HG03354 (cell line): ENCODE measurements around the gene PAPSS1.
"Not testable (repeated sequence)": the region's sequence is repeated elsewhere in the genome, so short reads cannot be mapped to it uniquely, and the experiment has no call there.

Experiments used
- ATAC-seq: cut with Tn5 transposase; IDR thresholded peaks from one replicate; pipeline ENCODE4 v1.9.1; 2021; ENCODE audit warnings: mild to moderate bottlenecking; ENCODE audit not compliant: unreplicated experiment, poor library complexity, severe bottlenecking

Gene PAPSS1

GRCh38 chr4:107693132-107693531, 26.9 kb downstream of the PAPSS1 start:
- ATAC-seq: no peak

DNA sequence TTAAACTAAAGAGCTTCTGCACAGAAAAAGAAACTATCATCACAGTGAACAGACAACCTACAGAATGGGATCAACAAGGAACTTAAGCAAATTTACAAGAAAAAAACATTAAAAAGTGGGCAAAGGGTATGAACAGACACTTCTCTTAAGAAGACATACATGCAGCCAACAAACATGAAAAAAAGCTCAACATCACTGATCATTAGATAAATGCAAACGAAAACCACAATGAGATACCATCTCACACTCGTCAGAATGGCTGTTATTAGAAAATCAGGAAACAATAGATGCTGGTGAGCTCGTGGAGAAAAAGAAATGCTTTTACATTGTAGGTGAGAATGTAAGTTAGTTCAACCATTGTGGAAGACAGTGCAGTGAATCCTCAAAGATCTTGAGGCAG, 27.8 kb downstream of the PAPSS1 start:
- ATAC-seq: no peak

GRCh38 chr4:107691378-107691777, 28.7 kb downstream of the PAPSS1 start:
- ATAC-seq: no peak

DNA sequence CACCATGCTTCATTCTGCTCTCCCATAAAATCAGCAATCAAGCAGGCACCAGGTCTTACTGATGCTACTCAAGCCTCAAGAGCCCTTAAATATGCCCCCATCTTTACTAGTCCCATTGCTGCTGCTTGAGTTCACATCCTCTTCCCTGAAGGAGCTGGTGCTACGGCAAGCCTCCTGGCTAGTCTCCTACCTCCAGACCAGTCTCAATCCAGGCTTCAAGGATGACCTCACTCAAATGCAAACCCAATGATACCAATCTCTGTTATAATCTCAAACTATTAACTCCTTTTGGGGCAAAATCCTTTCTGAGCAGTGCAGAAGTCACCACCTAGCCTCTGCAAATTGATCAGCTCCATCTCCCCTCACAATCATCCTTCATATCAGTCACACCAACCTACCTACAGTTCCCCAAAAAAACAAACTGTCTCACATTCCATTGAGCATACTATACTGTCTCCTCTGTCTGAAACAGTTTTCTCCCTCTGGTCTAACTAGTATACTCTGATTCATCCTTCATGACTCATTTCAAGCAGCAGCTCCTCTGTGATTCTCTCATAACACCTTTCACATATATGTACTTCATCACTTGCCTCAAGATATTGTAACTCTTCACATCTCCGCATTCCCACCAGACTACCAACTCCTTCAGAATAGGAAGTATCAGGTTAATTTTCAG, 30.0 kb downstream of the PAPSS1 start:
- no peak for ATAC-seq

- no peak for ATAC-seq
Measured at GRCh38 chr4:107688421-107688820, 31.6 kb downstream of the PAPSS1 start.

DNA sequence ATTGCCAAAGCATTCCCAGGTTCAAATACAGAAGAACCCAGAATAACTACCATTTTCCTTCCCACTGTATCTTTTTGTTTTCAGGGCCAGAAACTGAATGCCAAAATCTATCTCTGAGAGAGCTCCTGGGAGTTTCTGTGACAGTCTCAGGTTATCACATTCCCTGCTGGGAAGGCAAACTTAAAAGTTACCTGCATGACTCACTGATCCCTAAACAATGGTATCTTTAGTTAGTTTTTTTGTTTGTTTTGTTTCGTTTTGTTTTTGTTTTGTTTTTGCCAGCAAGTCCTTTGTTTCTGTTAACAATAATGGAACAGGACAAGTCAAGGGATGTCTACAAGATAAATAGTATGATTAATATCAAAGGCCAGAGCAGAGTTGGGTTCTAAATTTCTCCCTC, 34.3 kb downstream of the PAPSS1 start:
- ATAC-seq: no peak

GRCh38 chr4:107683873-107684272, 36.2 kb downstream of the PAPSS1 start:
- ATAC-seq: no peak

DNA sequence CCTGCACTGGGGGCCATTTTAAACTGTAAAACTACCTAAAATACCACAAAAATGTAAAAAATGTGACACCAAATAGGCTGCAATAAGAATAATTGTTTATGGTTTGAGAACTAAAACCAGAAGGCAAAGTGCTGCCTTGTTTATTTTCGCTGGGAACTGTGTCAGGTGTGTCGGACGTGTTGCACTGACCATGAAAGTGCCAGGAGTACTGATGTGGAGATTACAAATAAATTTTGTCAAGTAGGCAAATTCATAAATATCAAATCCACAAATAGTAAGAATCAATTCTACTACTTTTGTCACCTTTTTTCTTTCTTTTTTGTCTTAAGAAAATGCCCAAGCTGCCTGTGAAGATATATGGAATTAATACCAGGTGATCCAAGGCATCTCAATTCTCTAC, 37.7 kb downstream of the PAPSS1 start:
- no peak for ATAC-seq

GRCh38 chr4:107669068-107669467, 51.0 kb downstream of the PAPSS1 start:
- ATAC-seq: no peak

GRCh38 chr4:107666134-107666533, 53.9 kb downstream of the PAPSS1 start:
- no peak for ATAC-seq

DNA sequence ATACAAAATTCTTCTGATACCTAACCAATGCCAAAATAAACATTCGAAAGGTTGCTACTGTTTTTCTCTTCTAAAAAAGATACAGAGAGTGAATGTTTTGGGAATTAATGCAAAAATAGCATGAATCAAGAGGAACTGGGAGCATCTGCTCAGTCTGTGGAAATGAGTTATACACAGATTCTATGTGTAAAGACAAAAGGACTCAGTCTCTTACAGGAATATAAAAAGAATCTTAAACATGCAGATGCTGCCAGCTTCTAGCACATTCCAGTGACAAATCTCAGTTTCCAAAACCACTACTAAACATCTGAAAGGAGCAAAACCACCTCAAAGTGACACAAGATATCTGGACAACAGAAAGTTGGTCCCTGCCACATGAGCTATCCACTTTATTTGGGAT, 55.0 kb downstream of the PAPSS1 start:
- ATAC-seq: no peak

GRCh38 chr4:107658400-107659336, 61.4 kb downstream of the PAPSS1 start:
- ATAC-seq: no peak

DNA sequence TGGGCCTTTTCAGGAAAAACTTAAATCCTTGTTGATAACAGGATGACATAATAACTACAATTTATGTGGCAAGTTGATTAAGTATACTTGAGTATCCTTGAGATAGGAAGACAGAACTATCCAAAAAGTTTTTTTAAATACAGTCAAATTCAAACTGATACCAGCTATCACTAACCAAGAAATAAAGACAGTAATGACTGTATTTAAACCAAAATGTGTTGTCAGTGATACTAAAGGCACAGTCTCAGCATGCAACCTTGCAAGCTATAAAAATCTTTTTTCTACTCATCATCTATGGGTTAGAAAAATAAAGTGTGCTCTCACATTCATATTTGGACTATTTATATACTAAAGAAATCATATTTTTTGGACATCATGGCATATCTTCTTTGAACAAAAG, 64.7 kb downstream of the PAPSS1 start:
- ATAC-seq: no peak

DNA sequence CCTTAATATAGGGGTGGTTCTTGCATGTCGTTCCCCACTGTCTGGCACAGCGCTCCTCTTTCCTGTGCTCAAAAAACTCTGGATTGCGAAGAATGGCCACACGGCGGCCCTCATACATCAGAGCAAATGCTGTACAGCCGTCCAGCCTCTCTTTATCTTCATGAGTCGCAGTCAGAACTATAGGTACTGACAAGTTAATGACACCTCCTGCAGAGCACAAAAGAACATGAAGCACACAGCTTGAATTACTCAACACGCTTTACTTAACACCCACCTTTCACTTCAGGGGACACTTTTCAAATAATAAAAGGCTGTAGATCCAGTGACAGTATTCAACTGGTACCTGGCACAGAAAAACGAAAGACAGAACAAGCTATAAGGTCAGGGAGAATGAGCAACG, 65.3 kb downstream of the PAPSS1 start:
- no peak for ATAC-seq

DNA sequence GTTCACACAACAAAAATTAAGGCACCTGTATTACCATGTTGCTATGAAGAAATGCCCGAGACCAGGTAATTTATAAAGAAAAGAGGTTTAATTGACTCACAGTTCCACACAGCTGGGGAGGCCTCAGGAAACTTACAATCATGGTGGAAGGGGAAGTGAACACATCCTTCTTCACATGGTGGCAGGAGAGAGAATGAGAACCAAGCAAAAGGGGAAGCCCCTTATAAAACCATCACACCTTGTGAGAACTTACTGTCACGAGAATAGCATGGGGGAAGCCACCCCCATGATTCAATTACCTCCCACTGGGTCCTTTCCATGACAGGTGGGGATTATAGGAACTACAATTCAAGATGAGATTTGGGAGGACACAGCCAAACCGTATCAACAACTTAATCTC, 68.6 kb downstream of the PAPSS1 start:
- not testable (repeated sequence) for ATAC-seq

- ATAC-seq: no peak
Measured at GRCh38 chr4:107650251-107650650, 69.8 kb downstream of the PAPSS1 start.

DNA sequence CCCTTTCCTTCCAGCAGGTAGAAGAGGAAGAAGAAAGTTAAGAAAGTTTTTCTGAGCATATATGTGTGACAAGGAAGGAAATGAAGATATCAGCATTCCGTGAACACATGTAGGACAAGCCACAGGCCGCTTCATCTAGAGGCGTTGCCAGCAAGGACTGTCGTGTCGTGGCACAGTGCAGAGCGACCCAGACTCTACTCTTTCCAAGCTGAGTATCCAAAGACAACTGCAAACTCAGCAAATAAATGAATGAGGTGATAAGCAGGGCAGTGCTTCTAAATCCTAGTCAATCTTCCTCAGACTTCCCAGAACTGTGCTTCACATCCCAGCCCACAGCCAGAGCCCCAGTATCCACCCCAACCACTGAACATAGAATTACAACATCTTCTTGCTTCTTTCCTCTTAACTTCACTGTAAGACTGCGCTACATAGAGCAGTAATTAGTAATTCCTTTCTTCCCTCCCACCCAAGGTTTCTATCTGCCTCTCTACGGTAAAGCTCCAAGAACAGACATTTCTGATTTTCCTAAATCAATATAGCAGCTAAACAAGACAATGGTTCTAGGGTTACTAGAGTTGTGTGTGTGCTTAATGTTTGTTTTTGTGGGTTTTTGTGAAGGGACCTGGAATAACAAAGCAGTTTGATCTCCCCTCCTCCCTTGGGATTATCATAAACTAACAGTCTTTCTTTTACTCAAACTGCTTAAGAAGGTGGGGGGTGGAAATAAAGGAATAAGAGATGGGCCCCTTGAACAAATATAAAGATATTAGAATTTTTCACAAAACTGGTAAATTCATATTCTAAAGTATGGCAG, 71.6 kb downstream of the PAPSS1 start:
- ATAC-seq: no peak

GRCh38 chr4:107647591-107647990, 72.4 kb downstream of the PAPSS1 start:
- ATAC-seq: no peak

DNA sequence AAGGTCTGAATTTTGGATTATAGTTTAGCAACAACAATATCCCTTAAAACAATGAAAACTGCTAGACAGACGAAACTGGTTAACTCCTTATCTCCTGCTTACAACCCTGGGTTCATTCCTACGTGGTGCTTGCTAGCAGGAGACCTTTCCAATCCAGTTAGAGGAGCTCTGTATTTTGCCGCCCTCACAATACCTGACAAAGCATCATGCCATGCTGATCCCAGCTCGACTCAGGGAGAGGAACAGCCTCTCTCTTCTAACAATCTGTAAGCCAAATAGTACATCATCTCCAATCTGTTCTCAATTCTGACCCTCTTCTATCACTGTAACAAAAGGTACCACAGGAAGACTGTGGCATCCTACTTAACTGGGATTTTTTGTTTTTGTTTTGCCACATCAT, 74.4 kb downstream of the PAPSS1 start:
- no peak for ATAC-seq

GRCh38 chr4:107643021-107643420, 77.0 kb downstream of the PAPSS1 start:
- no peak for ATAC-seq
